RPMI7951 (cell line): Measurements from ENCODE around the gene ASAP3. TPM values are rescaled to one million over a fixed set of nuclear protein-coding genes. Genes with fewer than 3 reads are reported as not detected.

Experiments used
- DNase-seq: peaks from one replicate; pipeline ENCODE4 v3.0.0-alpha.2; 2012; ENCODE audit warnings: low read depth
- total RNA-seq: library from RNA; depleted of rRNA; stranded (reverse); fragments of >200 nt; shearing (Covaris generic); gene quantifications from 2 replicates; pipeline ENCODE4 v1.2.3, GENCODE V29; 2014

Gene ASAP3
- total RNA-seq, 1 experiment from 2014 or later, result 11.2 TPM

- DNase-seq, result no peak
Measured at GRCh38 chr1:23424293-23425192, 59.4 kb downstream of the ASAP3 start, which contains the start of gene TCEA3. TSS of gene TCEA3 (minus strand) at chr1:23424748. CDS start at chr1:23424633, 115 bp downstream.

DNA sequence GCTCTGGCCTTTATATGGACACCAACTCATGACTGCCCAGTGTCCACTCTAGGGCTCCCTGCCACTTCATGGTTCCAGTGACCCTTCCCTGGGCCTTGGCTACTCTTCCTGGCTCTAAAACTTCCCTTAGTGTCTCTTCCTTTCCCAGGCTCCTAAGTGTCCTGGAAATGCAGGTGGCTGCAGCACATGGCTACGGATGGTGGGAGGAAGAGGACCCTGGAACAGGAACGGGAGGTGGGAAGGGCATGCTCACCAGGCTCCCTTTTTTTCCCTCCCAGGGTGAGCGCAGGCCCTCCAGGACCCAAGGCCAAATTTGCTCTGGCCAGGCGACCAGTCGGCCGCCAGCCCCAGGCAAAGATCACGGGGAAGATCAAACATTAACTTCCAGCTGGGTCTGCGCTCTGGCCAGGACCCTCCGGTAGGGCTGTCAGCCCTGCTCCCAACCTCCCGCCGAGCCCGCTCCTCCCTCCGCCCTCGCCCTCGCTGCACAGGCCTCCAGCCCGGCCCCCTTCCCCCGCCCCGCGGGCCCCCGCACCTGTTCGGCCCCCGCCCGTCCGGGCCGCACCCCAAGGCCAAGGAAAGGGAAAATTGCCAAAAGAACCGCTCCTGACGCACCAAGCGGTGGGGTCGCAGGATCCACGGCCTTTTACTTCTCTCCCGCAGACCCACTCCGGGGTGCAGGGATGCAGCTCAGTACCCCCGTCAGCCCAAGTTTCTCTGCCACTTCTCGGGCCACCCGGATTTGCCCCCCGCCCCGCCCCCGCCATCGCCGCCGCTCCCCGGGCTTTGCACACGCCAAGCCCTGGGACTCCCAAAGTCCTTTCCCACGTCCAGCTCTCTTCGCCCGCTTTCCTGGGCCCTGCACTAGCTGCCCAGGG lies 60.3 kb downstream of the ASAP3 start:
- DNase-seq, result no peak

DNA sequence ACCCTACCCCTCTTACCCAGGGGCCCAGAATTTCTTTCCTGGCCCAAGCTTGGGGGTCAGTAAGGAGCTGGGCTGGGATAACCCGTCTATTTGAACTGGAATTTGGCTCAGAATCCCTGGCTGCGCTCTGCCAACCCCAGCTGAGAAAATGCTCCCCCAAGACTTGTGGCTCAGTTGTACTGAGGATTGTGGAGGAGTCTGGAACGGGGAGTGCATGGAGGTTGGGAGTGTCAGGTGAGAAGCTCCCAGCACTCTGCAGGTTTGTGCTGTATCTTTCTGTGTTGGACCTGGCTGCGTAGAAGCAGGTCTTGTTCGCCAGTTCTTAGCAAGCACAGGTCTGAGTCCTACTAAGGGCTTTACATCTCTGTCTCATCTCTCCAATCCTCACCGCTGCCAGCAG lies 61.0 kb downstream of the ASAP3 start:
- no peak for DNase-seq

GRCh38 chr1:23422241-23422877 lies 61.6 kb downstream of the ASAP3 start:
- peak; percentile 70 for DNase-seq

- DNase-seq, result peak; percentile 10
Measured at GRCh38 chr1:23421753-23422240, 62.2 kb downstream of the ASAP3 start.

GRCh38 chr1:23421343-23421742 lies 62.6 kb downstream of the ASAP3 start:
- no peak for DNase-seq

DNA sequence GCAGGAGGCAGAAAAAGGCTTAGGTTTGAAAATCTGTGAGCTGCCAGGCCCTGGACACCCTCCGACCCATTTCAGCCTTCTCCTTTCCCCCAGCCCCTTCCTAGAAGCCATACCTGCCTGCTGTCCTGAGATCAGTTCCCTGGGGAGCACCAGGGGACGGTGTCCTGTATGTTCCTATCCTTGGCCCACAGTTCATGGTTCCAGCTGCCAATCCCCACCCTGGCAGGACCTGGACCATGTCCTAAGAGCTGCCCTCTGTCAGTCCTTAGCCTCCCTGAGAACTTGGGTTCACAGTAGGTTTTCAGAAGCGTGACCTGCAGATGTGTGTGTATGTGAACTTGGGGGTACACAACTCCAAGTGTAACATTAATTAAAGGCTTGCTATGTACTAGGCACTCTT lies 63.2 kb downstream of the ASAP3 start:
- no peak for DNase-seq

GRCh38 chr1:23419180-23419579 lies 64.8 kb downstream of the ASAP3 start:
- DNase-seq, result no peak

GRCh38 chr1:23417570-23417969 lies 66.4 kb downstream of the ASAP3 start:
- peak; percentile 47 for DNase-seq

DNA sequence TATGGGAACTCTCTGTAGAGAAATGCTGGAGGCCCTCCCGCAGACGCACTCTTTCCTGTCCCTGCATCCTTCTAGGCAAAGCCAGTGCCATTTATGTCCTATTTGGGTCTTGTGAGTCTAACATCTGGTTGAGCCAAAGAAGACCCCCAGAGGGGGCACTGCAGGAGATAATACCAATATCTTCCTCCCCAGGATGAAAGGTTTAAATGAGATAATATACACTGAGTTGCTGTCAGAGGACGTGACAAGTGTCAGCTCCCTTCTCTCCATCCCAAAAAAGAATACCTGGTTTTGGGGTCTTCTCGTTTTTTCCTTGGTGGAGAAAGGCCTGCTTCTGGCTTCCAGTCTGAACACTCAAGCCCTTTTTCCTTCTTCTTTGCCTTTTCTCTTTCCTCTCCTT lies 67.0 kb downstream of the ASAP3 start:
- DNase-seq, result no peak

GRCh38 chr1:23408797-23409290 lies 75.1 kb downstream of the ASAP3 start:
- no peak for DNase-seq

DNA sequence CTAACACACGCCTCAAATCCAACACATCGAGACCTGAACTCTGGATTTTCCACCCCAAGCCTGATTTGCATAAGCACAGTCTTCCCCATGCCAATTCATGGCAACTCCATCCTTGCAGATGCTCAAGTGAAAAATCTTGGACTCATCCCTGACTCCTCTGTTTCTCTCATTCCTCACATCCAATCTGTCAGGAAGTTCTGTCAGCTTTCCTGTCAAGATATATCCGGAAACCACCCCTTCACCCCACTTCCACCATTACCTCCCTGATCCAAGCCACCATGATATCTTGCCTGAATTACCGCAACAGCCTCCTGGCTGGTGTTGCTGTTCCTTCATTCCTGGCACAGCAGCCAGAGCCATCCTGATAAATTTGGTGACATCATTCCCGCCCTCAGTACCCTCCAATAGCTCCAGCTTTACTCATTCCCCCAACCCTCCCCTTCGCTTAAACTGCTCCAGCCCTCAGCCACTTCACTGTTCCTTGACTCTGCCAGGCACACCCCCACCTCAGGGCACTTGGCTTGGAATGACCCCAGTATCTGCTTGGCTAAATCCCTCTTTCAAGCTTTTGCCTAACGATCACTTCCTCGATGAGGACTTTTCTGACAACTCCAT lies 76.9 kb downstream of the ASAP3 start:
- no peak for DNase-seq

GRCh38 chr1:23405946-23406345 lies 78.0 kb downstream of the ASAP3 start:
- DNase-seq, result no peak

DNA sequence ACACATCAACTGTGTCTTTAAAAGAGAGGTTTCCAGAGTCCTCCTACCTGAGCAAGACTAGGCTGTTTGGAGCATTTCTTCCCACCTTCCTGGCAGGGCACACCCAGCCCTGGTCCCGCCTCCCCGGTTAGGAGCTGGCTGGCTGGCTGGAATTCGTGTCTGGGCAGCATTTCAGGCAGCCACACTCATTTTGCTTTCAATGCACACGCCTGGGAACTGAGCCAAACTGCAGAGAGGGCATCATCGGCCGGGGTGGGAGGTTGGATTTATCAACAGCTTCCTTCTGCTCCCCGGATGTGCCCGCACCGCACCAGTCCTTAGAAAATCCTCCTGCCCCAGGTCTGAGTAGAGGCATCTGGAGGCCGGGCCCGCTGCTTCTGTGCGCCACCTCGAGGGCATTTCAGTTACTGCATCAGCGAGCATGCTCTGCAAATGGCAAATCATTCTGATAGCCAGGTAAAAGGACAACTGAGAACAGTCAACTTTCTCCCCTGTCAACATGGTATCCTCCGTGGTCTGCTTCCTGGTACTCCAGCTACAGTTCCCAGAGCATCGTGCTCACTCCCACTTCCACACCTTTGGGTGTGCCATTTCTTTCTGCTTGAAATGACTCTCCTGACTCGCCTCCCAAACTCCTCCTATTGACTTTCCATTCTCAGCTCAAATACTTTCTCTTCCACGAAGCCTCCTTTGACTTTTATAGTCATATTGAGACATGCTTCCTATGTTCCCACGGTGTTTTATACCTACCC lies 80.1 kb downstream of the ASAP3 start:
- peak; percentile 99 for DNase-seq

DNA sequence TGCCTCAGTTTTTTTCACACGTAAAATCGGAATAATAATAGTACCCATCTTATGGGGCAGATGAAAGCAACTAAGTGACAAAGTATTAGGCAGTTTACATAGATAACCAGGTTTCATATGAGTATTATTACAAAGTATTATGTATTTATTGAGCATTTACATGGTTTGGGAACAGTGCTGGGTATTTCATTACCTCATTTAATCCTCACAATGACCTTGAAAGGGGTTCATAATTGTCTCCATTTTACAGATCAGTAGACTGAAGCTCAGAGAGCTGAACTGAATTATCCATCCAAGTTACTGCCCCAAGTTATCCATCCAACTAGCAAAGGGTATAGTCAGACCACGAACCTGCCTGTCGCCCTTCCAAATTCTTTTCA lies 80.6 kb downstream of the ASAP3 start:
- DNase-seq, result no peak

DNA sequence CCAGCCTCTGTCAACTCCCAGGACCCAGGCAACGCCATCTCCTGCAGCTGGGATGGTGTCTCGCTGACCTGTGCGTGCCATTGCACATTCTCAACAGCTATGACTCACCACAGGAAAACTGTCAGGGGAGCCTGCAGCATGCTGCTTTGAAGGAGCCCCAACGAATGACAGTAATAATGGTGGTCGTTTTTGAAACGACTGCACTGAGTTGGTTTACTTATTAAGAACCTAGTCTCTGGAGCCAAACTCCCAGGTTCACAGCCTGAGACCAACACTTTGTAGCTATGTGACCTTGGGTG lies 81.0 kb downstream of the ASAP3 start:
- DNase-seq, result peak; percentile 92

DNA sequence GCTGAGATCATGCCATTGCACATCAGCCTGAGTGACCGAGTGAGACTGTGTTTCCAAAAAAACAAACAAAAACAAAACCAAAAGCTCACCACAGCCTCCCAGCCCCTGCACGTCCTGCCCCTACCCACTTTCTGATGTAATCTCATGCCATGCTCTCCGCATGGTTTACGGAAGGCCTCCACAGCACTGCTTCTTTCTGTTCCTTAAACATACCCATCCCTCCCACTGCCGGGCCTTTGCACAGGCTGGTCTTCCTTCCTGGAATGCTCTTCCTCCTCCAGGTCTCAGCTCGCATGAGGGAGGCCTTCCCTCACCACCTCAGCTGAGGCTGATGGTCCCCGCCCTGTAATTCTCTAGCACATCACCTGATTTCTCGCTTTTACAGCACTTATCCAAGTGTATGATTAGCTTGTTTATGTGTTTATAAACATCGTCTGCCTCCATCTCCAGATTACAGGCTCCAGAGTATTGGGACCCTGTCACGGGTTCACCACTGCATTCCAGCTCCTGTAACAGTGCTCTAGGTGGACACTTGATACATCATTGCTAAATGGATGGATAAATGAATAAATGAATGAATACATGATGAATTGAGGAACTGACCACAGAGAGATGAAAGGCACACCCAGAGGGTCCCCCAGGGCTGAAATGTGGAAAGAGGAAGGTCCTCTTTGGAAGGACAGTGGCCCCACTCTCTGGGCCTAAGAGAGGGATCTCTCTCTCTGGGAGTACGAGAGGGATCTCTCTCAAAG lies 81.5 kb downstream of the ASAP3 start:
- no peak for DNase-seq

GRCh38 chr1:23401313-23401712 lies 82.7 kb downstream of the ASAP3 start:
- no peak for DNase-seq

- DNase-seq, result peak; percentile 41
Measured at GRCh38 chr1:23400324-23401114, 83.5 kb downstream of the ASAP3 start.
